Endothelial cell of umbilical vein (primary cell): ENCODE measurements around the gene SUCLG2.

Source experiments
- EZH2 ChIP-seq: IDR thresholded peaks from 2 replicates; pipeline ENCODE4 v1.6.1; 2012; ENCODE audit warnings: borderline replicate concordance, low read depth, mild to moderate bottlenecking, moderate library complexity, low read length, inconsistent platforms; ENCODE audit not compliant: severe bottlenecking
- FOS ChIP-seq: IDR thresholded peaks from 2 replicates; pipeline ENCODE4 v1.6.1; 2011; ENCODE audit warnings: mild to moderate bottlenecking, low read length, moderate library complexity, borderline replicate concordance; ENCODE audit not compliant: insufficient read depth
- GATA2 ChIP-seq: IDR thresholded peaks from 2 replicates; pipeline ENCODE4 v1.7.0; 2011; ENCODE audit warnings: low read depth, mild to moderate bottlenecking, moderate library complexity, mixed read lengths, low read length; ENCODE audit not compliant: insufficient read length, insufficient read depth
- JUN ChIP-seq: IDR thresholded peaks from 2 replicates; pipeline ENCODE4 v1.6.1; 2011; ENCODE audit warnings: borderline replicate concordance, low read depth; ENCODE audit not compliant: insufficient read length, insufficient read depth
- MAX ChIP-seq: IDR thresholded peaks from 2 replicates; pipeline ENCODE4 v1.6.1; 2011; ENCODE audit not compliant: insufficient read depth, insufficient read length
- MYC ChIP-seq: IDR thresholded peaks from one replicate; pipeline ENCODE4 v1.6.1; 2011; ENCODE audit warnings: mild to moderate bottlenecking, low read depth, low read length
- POLR2A ChIP-seq: IDR thresholded peaks from 2 replicates; pipeline ENCODE4 v1.6.1; 2012; ENCODE audit warnings: low read depth, mild to moderate bottlenecking, control low read depth, low read length
- POLR2AphosphoS5 ChIP-seq: IDR thresholded peaks from 2 replicates; pipeline ENCODE4 v1.6.1; 2012; ENCODE audit warnings: low read depth, mild to moderate bottlenecking, control low read depth, low read length, moderate library complexity; ENCODE audit not compliant: insufficient read depth
- TF ChIP-seq, protein P1 (sequence below), 2 donors: IDR thresholded peaks; 1 replicate in 1 of 2; 2 replicates in 1 of 2; pipeline ENCODE4 v1.5.1; 2011; ENCODE audit warnings: low read length in 2 of 2, mild to moderate bottlenecking in 2 of 2, moderate library complexity in 2 of 2, control low read depth in 1 of 2, inconsistent platforms in 1 of 2, low read depth in 1 of 2; ENCODE audit not compliant: insufficient read depth in 1 of 2; ENCODE audit errors: extremely low read depth in 1 of 2

DNA sequence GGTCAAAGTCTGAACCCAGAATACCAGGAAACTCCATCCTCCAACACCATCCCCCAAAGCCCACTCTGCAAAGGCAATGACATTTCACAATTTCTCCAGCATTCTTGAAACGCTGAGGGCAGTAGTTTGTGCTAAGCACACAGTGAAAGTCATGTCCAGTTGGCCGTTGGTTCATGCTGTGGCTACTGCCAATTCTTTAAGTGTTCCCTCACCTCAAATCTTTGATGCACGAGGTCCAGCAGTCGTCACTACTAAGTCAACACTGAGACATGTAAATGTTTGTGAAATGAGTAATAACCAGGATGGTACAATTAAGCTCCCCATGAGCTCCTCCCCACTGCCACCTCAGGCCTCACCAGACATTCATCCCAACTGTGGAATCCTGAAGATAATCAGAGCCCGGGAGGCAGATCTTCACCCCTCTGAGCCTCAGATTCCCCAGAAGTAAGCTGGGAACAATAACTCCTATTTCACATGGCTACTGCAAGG lies 7.0 kb downstream of the SUCLG2 start:
- TF ChIP-seq, protein P1, sequence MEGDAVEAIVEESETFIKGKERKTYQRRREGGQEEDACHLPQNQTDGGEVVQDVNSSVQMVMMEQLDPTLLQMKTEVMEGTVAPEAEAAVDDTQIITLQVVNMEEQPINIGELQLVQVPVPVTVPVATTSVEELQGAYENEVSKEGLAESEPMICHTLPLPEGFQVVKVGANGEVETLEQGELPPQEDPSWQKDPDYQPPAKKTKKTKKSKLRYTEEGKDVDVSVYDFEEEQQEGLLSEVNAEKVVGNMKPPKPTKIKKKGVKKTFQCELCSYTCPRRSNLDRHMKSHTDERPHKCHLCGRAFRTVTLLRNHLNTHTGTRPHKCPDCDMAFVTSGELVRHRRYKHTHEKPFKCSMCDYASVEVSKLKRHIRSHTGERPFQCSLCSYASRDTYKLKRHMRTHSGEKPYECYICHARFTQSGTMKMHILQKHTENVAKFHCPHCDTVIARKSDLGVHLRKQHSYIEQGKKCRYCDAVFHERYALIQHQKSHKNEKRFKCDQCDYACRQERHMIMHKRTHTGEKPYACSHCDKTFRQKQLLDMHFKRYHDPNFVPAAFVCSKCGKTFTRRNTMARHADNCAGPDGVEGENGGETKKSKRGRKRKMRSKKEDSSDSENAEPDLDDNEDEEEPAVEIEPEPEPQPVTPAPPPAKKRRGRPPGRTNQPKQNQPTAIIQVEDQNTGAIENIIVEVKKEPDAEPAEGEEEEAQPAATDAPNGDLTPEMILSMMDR (IDR thresholded peaks at IDR 0.05; ENCODE audit: extremely low read depth in 1 of 2, insufficient read depth in 1 of 2, low read depth in 1 of 2, low read length in 2 of 2), result no peak
- no peak for TF ChIP-seq POLR2AphosphoS5
- peak; percentile 8 for TF ChIP-seq MAX
- TF ChIP-seq POLR2A, result no peak
- TF ChIP-seq GATA2, result peak; percentile 54
- no peak for TF ChIP-seq EZH2
- TF ChIP-seq FOS, result peak; percentile 54
- TF ChIP-seq JUN, result no peak
- TF ChIP-seq MYC, result no peak
